HG02943 (cell line): ENCODE results near the gene KRT7.
"Not testable (repeated sequence)": the region's sequence is repeated elsewhere in the genome, so short reads cannot be mapped to it uniquely, and the experiment has no call there.

Source experiments
- ATAC-seq: cut with Tn5 transposase; IDR thresholded peaks from one replicate; pipeline ENCODE4 v1.9.1; 2021; ENCODE audit warnings: mild to moderate bottlenecking, low read depth, moderate library complexity; ENCODE audit not compliant: unreplicated experiment

Gene KRT7

DNA sequence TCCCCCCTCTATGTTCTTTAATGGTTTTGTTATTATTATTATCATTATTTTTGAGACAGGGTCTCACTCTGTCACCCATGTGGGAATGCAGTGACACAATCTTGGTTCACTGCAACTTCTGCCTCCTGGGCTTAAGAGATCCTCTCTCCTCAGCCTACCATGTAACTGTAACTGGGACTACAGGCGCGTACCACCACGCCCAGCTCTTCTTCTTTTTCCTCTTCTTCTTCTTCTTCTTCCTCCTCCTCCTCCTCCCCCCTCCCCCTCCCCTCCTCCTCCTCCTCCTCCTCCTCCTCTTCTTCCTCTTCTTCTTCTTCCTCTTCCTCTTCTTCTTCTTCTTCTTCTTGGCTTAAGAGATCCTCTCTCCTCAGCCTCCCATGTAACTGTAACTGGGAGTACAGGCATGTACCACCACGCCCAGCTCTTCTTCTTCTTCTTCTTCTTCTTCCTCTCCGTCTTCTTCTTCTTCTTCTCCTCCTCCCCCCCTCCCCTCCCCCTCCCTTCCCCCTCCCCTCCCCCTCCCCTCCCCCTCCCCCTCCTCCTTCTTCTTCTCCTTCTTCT lies 5.4 kb upstream of the KRT7 start:
- ATAC-seq = no peak

DNA sequence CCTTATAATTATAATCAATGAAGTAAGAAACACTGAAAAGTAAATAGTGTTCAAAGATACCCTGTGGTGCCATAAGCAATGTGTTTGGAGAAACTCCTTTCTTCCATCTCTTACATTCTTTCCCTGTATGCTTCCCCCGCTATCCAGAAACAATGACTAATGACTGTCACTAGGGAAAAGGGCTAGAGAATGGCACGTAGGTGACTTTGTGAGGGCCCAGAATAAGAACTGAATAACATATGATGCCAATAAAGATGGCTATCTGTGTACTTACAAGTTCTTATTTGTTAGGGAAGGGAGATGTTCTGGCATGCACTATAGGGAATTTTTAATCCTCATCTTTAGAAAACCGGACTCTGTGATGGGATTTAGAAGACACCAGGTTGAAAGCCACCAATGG lies 4.7 kb upstream of the KRT7 start:
- ATAC-seq = no peak

DNA sequence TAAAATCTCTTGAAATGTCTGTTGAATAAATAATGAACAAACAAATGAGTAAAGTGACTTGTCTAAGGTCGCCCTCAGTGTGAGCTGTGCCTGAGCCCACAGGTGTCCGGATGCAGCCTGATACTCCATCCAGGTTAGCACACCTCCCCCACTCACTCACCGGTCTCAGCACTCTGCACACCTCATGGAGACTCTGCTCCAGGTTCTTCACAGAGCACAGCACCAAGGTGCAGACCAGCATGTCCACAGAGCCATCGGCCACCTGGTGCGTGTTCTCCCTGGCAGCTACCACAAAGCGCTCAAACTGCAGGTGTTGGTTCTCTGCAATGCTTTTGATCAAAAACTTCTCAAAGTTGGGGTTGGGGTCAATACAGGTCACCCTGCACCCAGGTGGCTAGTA lies 4.1 kb upstream of the KRT7 start:
- ATAC-seq = no peak

DNA sequence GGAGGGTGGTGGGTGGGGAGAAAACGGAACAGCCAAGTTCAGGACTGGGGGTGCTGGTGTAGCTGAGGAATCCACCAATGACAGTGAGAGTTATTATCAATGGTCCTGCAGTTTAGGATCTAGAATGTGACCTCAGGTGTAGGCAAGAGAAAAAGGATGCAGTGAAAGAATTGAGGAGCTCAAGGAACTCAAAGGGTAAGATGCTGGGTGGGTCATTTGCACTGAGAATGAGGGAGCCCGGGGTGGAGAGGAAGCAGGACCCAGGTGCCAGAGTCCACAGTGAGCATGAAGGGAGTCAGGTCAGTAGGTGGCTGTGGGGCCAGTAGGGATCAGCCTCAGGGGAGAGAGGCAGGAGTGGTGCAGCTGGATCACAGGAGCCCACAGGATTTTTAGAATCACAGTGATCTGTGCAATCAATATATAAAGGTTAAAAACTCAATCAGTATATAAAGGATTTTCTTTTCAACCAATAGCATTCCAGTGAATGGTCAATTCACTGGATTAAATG lies 3.2 kb upstream of the KRT7 start:
- no peak for ATAC-seq

DNA sequence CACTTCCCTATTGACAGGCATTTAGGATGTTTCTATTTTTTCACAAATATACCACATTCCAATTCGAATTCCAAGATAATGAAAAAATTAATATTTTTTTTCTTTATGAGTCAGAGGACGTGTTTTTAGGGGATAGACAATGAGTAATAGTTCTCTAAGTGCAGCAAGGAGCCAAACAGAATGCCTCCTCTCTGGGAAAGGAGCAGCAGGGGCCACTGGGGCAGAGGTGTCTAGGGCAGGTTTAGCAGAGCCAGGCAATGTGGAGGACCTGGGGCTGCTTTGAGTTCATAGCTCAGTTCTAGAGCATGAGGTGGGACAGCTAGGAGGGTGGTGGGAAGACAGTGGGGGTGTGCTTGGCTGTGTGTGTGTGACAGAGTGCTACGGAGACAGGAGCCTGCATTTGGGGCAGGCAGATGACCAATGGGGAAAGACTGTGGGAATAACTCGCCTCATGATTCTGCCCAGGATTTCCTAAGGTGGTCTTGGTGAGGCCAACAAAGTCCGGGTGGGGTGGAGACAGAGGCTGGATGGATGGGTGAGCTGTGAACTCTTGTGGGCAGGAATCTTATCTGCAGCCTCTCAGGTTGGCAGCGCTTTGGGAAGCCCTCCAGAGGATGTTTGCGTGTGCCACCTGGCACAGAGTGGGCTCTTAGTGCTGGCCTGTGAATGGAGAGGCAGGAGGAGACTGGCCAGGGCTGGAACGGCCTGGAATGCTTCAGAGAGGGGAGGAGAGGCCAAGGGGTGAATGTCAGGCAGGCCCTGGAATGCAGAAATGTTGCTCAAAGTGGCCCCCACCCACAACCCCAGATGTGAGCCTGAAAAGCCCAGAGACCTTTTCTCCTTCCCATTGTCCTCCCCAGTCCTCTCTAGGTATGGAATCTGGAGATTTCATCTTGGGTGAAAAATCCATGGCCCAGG lies 2.4 kb upstream of the KRT7 start:
- no peak for ATAC-seq

DNA sequence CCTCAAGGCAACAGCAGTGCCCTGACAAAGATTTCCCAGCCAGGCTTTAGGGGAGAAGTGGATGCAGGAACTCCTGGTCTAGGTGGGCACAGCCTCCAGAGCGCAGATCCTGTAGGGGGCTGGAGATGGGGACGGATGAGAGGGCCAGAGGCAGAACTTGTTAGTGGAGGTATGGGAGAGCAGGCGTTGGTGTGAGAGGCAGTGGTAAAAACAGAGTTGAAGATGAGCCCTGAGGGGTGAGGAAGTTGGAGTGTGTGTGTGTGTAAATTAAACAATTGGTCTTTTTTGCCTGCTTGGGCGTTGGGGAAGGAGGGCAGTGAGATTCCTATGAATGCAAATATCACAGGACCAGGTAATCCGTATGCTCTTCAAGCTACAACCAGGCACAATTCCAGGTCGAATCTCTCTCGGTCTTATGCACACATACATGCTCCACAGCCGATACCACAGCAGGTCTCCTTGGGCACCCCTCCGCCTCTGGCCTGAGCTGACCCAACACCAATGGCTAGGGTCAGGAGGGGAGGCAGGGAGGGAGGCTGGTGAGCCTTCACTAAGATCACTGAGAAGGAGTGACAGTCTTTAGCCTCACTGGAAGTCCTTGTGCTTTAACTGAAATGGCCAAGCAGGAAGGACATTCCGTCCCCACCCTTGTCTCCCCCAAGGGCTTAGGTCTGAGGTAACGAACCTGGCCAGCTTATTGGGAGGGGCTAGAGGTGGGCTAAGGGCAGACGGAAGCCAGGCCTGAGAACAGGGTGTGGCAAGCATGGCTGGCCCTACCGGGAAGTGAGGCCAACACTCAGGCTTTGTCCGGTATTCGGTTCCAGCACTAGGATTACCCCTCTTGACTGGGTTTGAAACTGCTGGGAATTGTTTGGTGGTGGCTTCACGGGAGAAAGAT lies 1.5 kb upstream of the KRT7 start:
- no peak for ATAC-seq

DNA sequence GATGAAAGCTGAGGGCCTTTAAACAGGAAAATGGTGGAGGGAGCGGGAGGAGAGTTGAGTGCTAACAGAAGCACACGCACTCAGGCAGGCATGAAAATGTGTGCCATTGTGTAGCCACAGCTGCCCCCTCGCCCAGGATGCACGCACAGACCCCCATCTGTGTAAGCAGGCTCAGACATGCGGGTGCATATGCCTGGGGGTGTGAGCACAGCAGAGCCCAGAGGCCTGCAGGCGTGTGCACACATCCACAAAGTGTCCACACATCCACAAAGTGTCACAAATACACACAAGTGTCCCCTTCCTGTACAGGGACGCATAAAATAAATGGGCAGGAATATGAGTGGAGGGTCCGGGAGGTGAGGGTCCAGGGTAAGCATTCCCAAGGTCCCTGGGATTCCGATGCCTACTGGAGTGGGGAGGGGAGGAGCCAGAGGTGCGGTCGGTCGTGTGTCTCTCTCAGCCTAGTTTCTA lies 805 bp upstream of the KRT7 start:
- no peak for ATAC-seq

DNA sequence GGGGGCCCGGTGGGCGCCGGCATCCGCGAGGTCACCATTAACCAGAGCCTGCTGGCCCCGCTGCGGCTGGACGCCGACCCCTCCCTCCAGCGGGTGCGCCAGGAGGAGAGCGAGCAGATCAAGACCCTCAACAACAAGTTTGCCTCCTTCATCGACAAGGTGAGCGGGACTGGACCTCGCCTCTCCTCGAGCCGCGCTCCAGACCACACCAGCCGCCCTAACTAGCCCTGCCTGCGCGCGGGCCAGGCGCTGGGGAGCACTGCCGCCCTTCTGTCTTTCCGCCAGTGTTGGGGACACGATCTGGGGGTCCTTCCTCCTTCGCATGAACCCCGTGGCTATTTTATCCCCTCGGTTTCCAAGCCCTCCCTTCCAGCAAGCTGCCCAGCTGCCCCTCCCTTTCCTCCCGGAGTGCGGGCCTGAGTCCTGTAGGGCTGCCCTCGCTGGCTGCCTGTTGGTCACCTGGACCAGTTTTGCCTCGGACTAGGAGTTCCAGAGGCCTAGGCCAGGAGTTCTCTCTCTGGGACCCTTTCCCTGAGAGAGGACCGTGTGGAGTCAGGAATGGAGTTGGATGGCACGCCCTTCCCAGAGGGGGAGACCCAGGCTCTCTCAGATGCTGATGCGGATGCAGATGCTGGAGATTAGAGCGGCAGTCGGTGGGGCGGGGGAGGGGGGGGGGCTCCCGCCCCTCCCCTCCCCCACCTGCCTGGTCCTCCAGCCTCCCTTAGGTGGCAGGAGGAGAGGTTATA lies 592 bp downstream of the KRT7 start:
- no peak for ATAC-seq

DNA sequence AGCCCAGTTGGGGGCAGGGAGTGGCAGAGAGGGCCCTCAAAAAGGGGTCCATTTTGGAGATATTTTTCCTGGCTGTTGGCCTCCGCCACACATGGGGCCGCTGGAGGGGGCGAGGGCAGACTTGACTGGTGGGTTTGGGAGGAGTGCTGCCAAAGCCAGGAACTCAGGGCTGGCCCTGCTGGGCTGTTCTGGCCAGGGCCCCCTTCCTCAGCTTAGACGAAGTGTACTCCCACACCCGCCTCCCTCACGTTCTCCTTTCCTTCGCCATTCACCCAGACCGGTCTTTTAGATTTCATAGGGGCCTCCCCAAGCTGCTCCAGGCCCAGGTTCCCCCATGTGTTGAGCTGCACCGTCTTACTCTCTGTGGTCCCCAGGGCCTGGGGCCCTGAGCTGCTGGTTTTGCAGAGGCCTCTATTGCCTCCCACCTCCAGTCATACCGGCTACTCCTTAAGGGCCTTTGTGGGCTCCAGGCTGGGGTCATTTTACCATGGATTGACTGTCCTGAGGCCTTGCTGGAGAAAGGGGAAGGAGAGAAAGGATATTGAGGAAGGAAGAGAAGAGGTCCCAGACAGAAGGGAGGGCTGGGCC lies 1.3 kb downstream of the KRT7 start:
- no peak for ATAC-seq

DNA sequence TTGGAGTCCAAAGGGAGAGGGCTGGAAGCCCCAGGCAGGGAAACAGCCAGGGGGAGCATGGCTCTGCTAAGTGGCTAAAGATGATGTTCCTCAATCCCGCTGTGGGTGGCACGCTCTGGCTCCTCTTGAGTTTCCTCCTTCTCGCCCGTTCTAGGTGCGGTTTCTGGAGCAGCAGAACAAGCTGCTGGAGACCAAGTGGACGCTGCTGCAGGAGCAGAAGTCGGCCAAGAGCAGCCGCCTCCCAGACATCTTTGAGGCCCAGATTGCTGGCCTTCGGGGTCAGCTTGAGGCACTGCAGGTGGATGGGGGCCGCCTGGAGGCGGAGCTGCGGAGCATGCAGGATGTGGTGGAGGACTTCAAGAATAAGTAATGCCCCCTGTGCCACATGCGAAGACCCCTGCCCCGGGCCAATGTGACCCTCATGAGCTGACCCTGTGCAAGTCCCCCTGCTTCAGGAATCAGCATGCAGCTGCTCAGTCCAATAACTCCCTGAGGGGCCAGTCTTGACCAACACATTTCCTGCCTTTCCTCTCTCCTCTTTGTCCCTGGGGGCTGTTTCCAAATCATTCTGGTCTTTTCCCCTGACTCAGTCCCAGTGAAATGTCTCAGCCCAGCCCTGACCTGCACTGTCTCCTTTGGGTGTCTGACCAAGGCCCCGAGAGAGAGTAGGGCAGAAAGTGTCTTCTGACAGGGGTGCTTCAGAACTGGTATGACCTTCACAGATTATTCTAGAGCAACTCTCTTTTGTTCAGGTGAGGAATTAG lies 2.1 kb downstream of the KRT7 start:
- no peak for ATAC-seq

DNA sequence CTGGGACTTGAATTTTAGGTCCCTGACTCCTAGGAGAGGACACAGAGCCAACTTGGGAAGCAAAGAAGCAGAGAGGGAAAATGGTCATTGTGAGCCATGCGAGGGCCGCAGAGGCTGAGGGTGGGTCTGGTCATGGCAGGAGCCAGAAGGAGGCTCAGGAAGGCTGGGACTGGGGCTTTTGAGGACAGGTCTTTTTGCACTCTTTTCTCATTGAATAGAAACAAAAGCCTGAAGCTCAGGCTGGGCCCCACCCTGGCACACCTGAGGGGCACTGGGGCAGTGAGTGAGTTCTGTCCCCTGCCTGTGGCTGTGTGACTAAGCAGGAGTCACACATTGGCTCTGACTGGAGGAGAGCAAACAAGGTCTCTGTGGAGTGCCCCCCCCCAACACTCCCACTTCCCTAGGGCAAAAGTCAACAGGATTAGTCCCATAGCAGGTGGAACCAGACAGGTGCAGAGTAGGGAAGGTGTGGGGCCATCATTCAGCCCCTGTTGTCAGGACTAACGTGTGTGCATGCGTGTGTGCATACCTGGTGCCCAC lies 2.8 kb downstream of the KRT7 start:
- no peak for ATAC-seq

DNA sequence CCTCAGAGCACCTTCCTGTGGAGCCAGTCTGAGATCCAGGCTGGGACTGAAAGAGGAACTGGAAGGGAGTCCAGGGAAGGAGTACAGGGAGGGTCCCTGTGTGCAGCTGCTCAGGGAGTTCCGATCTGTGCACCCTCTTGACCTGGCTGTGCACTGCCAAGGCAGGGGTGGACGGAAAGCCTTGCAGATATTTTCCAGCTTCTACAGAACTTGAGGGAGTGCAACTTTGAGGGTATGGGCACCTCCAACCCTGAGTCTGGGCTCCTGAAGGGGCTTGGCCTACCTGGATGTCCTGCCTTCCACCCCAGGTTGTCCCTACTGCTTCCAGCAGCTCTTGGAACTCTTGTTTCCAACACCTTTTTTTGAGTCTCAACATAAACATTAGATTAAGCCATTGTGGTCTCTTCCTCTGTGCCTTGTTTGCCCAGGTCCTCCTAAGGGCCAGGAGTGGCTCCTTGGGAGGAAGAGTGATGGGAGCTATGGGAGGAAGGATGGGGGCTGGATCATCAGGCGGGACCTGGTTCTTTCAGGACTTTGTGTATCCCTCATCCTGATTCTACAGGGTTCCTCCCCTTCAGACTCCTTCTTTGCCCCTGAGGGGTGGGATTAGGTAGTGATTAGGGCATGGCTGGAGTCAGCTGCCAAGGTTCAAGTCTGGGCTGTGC lies 3.5 kb downstream of the KRT7 start:
- no peak for ATAC-seq

DNA sequence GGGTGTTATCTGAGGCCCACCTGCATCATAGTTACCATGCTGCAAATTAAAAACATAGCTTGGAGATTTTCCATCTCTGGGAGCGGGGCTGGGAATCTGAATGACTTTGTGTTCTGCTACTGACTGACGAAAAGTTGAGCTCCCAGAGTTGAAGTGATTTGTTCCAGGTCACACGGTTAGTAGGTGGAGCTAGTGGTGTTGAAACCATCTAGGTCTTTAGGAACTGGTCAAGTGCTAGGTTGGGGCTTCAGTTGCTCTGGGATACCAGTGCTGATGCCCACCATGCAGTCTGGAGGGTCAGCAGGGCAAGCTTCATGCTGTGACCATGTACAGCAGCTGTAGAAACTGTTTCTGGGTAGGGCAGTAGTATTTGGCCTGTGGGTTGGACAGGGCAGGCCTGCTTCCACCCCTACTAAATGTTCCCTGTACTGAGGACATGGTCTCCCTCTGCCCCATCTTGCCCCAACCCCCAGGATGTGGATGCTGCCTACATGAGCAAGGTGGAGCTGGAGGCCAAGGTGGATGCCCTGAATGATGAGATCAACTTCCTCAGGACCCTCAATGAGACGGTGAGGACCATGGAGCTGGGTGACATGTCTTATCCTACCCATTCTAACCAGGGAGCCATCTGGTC lies 5.3 kb downstream of the KRT7 start:
- ATAC-seq = no peak

DNA sequence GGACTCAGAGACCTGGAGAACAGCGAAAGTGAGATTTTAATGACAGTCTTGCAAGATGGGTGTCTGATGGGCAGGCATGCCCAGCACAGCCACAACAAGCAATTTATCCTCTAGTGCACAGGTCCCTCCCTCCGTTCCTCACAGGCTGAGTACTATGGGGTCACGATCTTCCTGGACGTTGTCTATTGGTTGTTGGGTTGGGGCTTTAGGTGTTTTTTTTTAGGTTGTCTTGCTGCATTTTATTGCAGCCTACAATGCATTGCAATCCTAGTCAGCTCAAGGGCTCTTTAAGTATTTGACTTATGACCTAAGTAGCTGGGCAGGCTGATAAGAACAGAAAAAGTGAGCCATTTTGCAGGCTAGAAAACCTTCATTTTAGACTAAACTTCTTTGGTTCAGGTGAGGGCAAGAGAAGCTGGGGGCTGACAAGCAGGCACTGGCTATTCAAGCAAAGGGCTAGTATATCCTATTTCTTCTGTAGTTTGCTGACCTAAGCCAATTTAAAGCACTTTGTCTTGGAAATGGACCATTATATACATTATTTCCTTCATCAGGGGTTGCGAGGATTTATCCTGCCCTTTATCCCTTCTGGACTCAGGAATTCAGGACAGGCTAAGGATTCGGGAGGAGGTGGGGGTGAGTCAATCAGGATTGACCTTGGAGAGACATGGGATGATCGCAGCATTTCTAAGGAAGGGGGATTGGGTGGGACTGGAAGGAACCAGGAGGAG lies 6.0 kb downstream of the KRT7 start:
- ATAC-seq = no peak

DNA sequence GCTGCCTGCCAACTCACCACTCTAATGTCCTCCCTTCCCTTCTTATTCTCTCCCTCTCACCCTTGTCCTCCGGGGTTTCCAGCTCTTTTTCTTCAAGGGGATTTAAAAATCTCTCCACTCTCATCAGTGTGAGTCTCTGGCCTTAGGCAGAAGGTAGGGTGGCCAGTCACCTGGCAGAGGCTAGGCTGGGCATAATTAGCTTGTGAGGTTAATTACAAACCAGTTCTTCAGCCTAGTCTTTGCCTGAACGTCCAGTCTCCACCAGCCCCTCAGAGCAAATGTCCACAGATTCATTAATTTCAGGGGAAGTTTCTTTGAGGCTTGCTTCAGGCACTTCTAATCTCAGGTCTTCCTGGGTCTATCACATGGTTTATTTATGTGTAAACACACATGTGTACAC lies 6.7 kb downstream of the KRT7 start:
- no peak for ATAC-seq

DNA sequence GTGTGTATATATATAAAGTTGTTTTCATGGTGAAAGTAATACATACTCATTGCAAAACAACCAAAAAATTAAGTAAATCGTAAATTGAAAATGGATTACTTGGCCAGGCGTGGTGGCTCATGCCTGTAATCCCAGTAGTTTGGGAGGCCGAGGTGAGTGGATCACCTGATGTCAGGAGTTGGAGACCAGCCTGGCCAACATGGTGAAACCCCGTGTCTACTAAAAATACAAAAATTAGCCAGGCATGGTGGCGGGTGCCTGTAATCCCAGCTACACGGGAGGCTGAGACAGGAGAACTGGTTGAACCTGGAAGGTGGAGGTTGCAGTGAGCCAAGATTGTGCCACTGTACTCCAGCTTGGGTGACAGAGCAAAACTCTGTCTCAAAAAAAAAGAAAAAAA lies 7.2 kb downstream of the KRT7 start:
- ATAC-seq = not testable (repeated sequence)

DNA sequence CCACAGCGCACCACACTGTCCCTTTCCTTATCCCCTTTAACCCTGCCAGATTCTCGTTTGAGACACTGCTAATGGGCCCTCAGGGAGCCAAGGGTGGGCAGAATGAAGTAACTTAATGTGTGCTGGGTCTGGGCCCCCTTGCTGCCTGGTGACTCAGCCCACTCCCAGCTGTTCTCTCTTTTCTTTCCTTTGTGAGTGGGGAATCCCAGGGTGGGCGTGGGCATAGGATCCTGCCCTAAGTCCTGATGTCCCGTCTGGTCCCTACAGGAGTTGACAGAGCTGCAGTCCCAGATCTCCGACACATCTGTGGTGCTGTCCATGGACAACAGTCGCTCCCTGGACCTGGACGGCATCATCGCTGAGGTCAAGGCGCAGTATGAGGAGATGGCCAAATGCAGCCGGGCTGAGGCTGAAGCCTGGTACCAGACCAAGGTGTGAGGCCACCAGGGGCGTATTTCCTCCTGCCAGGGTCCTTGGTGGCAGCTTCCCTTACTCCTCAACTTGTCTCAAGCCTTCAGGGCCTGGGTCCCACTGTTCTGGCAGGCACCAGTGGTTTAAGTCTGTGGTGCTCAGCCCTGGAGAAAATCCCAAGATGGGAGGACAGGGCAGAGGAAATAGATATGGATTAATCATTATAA lies 8.3 kb downstream of the KRT7 start:
- no peak for ATAC-seq
